IMR-90 (cell line): ENCODE data around the gene TRIM13. TPM values are rescaled to one million over a fixed set of nuclear protein-coding genes. Genes with fewer than 3 reads are reported as not detected.

Source experiments
- ATAC-seq: fragments of 200-7000 bp; cut with Tn5 transposase; 2 replicates; pipeline ENCODE4 v1.9.1; 2020; ENCODE audit warnings: low read depth, mild to moderate bottlenecking, moderate library complexity
- BruUV-seq: library from RNA; stranded (reverse); fragments of 400-500 nt; replicated peaks from 2 replicates; lab custom pipeline; 2021; lab: Mats Ljungman, UMichigan
- CTCF ChIA-PET: fragments of 300-600 bp; formaldehyde crosslinking; extraction: SDS; loops from one replicate; lab custom pipeline; 2021; ENCODE audit warnings: antibody characterized with exemption; lab: Yijun Ruan, JAX
- POLR2A ChIA-PET: fragments of 300-600 bp; sonication (Branson Sonifier 250); formaldehyde crosslinking; loops from one replicate; lab custom pipeline; 2022; ENCODE audit warnings: antibody characterized with exemption; ENCODE audit not compliant: unreplicated experiment; lab: Charles Lee
- DNase-seq: peaks from one replicate; pipeline ENCODE4 v3.0.0; 2013
- H2AFZ ChIP-seq: replicated peaks from 2 replicates; pipeline ENCODE3; 2013; ENCODE audit warnings: low read length, mild to moderate bottlenecking; ENCODE audit not compliant: poor library complexity
- H2AK5ac ChIP-seq: 2 replicates; pipeline ENCODE4 v1.6.1; 2013; ENCODE audit warnings: low read depth, low read length, inconsistent platforms
- H2AK9ac ChIP-seq: replicated peaks from 2 replicates; pipeline ENCODE3; 2013; ENCODE audit warnings: mild to moderate bottlenecking, low read depth, low read length, moderate library complexity; ENCODE audit not compliant: poor library complexity
- H2BK120ac ChIP-seq: 2 replicates; pipeline ENCODE4 v1.6.1; 2013; ENCODE audit warnings: low read depth, low read length, inconsistent platforms
- H2BK15ac ChIP-seq: 3 replicates; pipeline ENCODE4 v1.6.1; 2013; ENCODE audit warnings: low read depth, low read length, inconsistent platforms
- H2BK20ac ChIP-seq: 2 replicates; pipeline ENCODE4 v1.6.1; 2013; ENCODE audit warnings: low read depth, mild to moderate bottlenecking, inconsistent platforms, low read length, moderate library complexity
- H2BK5ac ChIP-seq: 2 replicates; pipeline ENCODE4 v1.6.1; 2013; ENCODE audit warnings: mild to moderate bottlenecking, low read depth, low read length, inconsistent platforms; ENCODE audit not compliant: poor library complexity, severe bottlenecking
- H3K14ac ChIP-seq: replicated peaks from 2 replicates; pipeline ENCODE4 v1.6.1; 2013; ENCODE audit warnings: low read depth, low read length, inconsistent platforms
- H3K18ac ChIP-seq: 2 replicates; pipeline ENCODE4 v1.6.1; 2013; ENCODE audit warnings: low read depth, low read length, control low read depth
- H3K23ac ChIP-seq: 2 replicates; pipeline ENCODE4 v1.6.1; 2013; ENCODE audit warnings: low read depth, low read length, inconsistent platforms
- H3K27ac ChIP-seq: 2 replicates; pipeline ENCODE4 v1.5.1; 2013; ENCODE audit warnings: mild to moderate bottlenecking, control low read depth, low read length; ENCODE audit not compliant: insufficient read depth
- H3K27me3 ChIP-seq: 2 replicates; pipeline ENCODE4 v1.6.1; 2013; ENCODE audit warnings: low read length; ENCODE audit not compliant: control insufficient read depth, insufficient read depth
- H3K36me3 ChIP-seq: 2 replicates; pipeline ENCODE4 v1.6.1; 2013; ENCODE audit warnings: low read length, mixed read lengths; ENCODE audit not compliant: control insufficient read depth, insufficient read depth
- H3K4ac ChIP-seq: 2 replicates; pipeline ENCODE4 v1.6.1; 2013; ENCODE audit warnings: low read depth, low read length, inconsistent platforms
- H3K4me1 ChIP-seq: 2 replicates; pipeline ENCODE4 v1.6.1; 2013; ENCODE audit warnings: low read length, mixed read lengths; ENCODE audit not compliant: control insufficient read depth, insufficient read depth
- H3K4me2 ChIP-seq: 2 replicates; pipeline ENCODE4 v1.6.1; 2013; ENCODE audit warnings: low read depth, mild to moderate bottlenecking, control low read depth, low read length, moderate library complexity
- H3K4me3 ChIP-seq: 2 replicates; pipeline ENCODE4 v1.5.1; 2013; ENCODE audit warnings: low read depth, mild to moderate bottlenecking, control low read depth, low read length, moderate library complexity; ENCODE audit not compliant: insufficient read depth
- H3K56ac ChIP-seq: 2 replicates; pipeline ENCODE4 v1.6.1; 2013; ENCODE audit warnings: low read length, inconsistent platforms; ENCODE audit not compliant: insufficient read depth; ENCODE audit errors: extremely low read depth
- H3K79me1 ChIP-seq, 2 experiments: 2 replicates each; pipeline ENCODE4 v1.6.1; 2013; ENCODE audit warnings: low read length in 2 of 2, inconsistent platforms in 1 of 2, low read depth in 1 of 2
- H3K9ac ChIP-seq: 2 replicates; pipeline ENCODE4 v1.6.1; 2013; ENCODE audit warnings: low read depth, low read length, control low read depth
- H3K9me1 ChIP-seq: 2 replicates; pipeline ENCODE4 v1.6.1; 2013; ENCODE audit warnings: low read length, inconsistent platforms; ENCODE audit not compliant: insufficient read depth
- H3K9me3 ChIP-seq: 2 replicates; pipeline ENCODE4 v1.6.1; 2013; ENCODE audit warnings: low read length; ENCODE audit not compliant: control insufficient read depth, insufficient read depth
- H4K20me1 ChIP-seq: 2 replicates; pipeline ENCODE4 v1.6.1; 2013; ENCODE audit warnings: low read length, inconsistent platforms; ENCODE audit not compliant: insufficient read depth
- H4K5ac ChIP-seq: 2 replicates; pipeline ENCODE4 v1.6.1; 2013; ENCODE audit warnings: mild to moderate bottlenecking, low read depth, low read length, control low read depth
- H4K8ac ChIP-seq, 2 experiments: 2 replicates each; pipeline ENCODE4 v1.6.1; 2013; ENCODE audit warnings: low read depth in 2 of 2, low read length in 2 of 2, control low read depth in 1 of 2, inconsistent platforms in 1 of 2
- H4K91ac ChIP-seq: 2 replicates; pipeline ENCODE4 v1.6.1; 2013; ENCODE audit warnings: low read depth, low read length, inconsistent platforms; ENCODE audit not compliant: insufficient read depth
- CEBPB ChIP-seq: IDR thresholded peaks from 2 replicates; pipeline ENCODE4 v1.6.1; 2012; ENCODE audit warnings: low read depth, low read length, improper control_type of control experiment
- CHD1 ChIP-seq: IDR thresholded peaks from 2 replicates; pipeline ENCODE4 v1.6.1; 2012; ENCODE audit warnings: low read depth, low read length, improper control_type of control experiment
- MAFK ChIP-seq: IDR thresholded peaks from 2 replicates; pipeline ENCODE4 v1.6.1; 2012; ENCODE audit warnings: low read depth, low read length, improper control_type of control experiment
- MXI1 ChIP-seq: IDR thresholded peaks from 2 replicates; pipeline ENCODE4 v1.6.1; 2012; ENCODE audit warnings: low read depth, mild to moderate bottlenecking, low read length, moderate library complexity, borderline replicate concordance
- RFX5 ChIP-seq: IDR thresholded peaks from 2 replicates; pipeline ENCODE4 v1.8.0; 2012; ENCODE audit warnings: low read depth, mild to moderate bottlenecking, low read length, moderate library complexity
- WGBS, 2 experiments: methylation state at CpG; one replicate each; pipeline versions ENCODE4 v1.1.5 to v1.1.7; 2013; ENCODE audit warnings: missing lambda C conversion rate in 2 of 2; ENCODE audit not compliant: insufficient read length in 1 of 2; ENCODE audit errors: extremely low coverage in 2 of 2; 5-methylcytosine and 5-hydroxymethylcytosine counted together
- dilution Hi-C: fragments of 300-500 bp; cut with HindIII; formaldehyde crosslinking; loops from one replicate; pipeline ENCODE4 v1.14.3; 2018; ENCODE audit warnings: low sequenced_read_pairs; ENCODE audit not compliant: unreplicated experiment
- in situ Hi-C: fragments of 300-500 bp; cut with MboI; formaldehyde crosslinking; loops from 3 replicates; pipeline ENCODE4 v1.14.3; 2019; ENCODE audit warnings: low sequenced_read_pairs, inconsistent platforms, mixed read lengths
- intact Hi-C: fragments of 100-400 bp; cut with micrococcal nuclease; formaldehyde crosslinking; loops from 2 replicates; pipeline ENCODE4 v1.10.0; 2022
- polyA plus RNA-seq, 3 experiments: library from polyadenylated mRNA; depleted of rRNA; stranded (reverse); fragments of >200 nt; gene quantifications; 2 replicates each; pipeline ENCODE4 v1.2.3, GENCODE V29; 2012; ENCODE audit warnings: low replicate concordance in 1 of 3
- total RNA-seq: library from RNA; depleted of rRNA; stranded (reverse); fragments of >200 nt; gene quantifications from 2 replicates; pipeline ENCODE4 v1.2.3, GENCODE V29; 2012
- TF ChIP-seq, protein P1 (sequence below): fragments of 150-350 bp; IDR thresholded peaks from 2 replicates; pipeline ENCODE4 v1.6.1; 2017; ENCODE audit warnings: mild to moderate bottlenecking, antibody characterized with exemption, low read length, low read depth

TRIM13 gene
- total and polyA plus RNA-seq, 2 of the 4 experiments (the other 2 are of a cell fraction) = 12.0 to 20.1 TPM

DNA sequence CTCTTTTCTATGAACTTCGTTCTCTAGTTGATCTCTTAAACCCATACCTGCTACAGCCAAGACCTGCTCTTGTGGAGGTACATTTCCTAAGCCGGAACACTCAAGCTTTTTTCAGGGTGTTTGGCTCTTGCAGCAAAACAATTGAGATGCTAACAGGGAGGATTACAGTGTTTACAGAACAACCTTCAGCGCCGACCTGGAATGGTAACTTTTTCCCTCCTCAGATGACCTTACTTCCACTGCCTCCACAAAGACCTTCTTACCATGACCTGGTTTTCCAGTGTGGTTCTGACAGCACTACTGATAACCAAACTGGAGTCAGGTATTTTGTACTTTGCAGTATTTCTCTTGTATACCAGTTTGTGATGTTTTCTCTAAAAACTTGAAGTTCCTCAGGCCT lies 18.9 kb downstream of the TRIM13 start:
- H2BK5ac ChIP-seq = no peak overlapping the region
- peaks cover 3% of the 10 kb centered on the region for H3K9me1 ChIP-seq
- no peaks in the 10 kb centered on the region for H3K27me3 ChIP-seq
- no peak overlapping the region; the same call in 1 of the 2 replicates for H2AK5ac ChIP-seq
- H3K4me1 ChIP-seq = peaks cover 8% of the 10 kb centered on the region
- no peak for ATAC-seq
- peak overlapping the region; percentile 40; the same call in 1 of the 2 replicates for H4K5ac ChIP-seq
- no peak overlapping the region for H3K14ac ChIP-seq
- peak overlapping the region; percentile 77; the same call in 1 of the 2 replicates for H3K23ac ChIP-seq
- TF ChIP-seq CHD1 = no peak
- no peak for TF ChIP-seq MAFK
- no peak for TF ChIP-seq RFX5
- no peak for TF ChIP-seq MXI1
- no peak for TF ChIP-seq CEBPB
- TF ChIP-seq, protein P1, sequence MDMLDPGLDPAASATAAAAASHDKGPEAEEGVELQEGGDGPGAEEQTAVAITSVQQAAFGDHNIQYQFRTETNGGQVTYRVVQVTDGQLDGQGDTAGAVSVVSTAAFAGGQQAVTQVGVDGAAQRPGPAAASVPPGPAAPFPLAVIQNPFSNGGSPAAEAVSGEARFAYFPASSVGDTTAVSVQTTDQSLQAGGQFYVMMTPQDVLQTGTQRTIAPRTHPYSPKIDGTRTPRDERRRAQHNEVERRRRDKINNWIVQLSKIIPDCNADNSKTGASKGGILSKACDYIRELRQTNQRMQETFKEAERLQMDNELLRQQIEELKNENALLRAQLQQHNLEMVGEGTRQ = no peak
- WGBS, 2 experiments = no CpG with 5 or more reads among the region's 4 CpGs
- ChIA-PET POLR2A (no interaction called here), CTCF (interaction anchor here (1.5 kb wide), 1 partner anchor 17 kb away, joined by 3 read pairs; no protein-coding TSS in a partner anchor)
- H3K4me3 ChIP-seq = no peak overlapping the region
- no peak overlapping the region for H2BK20ac ChIP-seq
- H3K9me3 ChIP-seq = no peaks in the 10 kb centered on the region
- H3K4ac ChIP-seq = no peak overlapping the region
- no peak overlapping the region for H3K4me2 ChIP-seq
- no peak overlapping the region; a peak in 1 of 4 replicates for H4K8ac ChIP-seq
- peaks cover 31 to 58% of the 10 kb centered on the region in 2 experiments for H3K79me1 ChIP-seq
- peaks cover 11% of the 10 kb centered on the region; the same call in 1 of the 2 replicates for H4K20me1 ChIP-seq
- DNase-seq = no peak
- H4K91ac ChIP-seq = no peak overlapping the region
- H3K36me3 ChIP-seq = peaks cover 28% of the 10 kb centered on the region
- H3K18ac ChIP-seq = peak overlapping the region; percentile 46
- no peak overlapping the region for H3K27ac ChIP-seq
- H2AK9ac ChIP-seq = no peak overlapping the region
- in situ Hi-C loops = no loop called here
- dilution Hi-C loops = no loop called here
- intact Hi-C loops = no loop called here
- H3K9ac ChIP-seq = no peak overlapping the region
- no peak overlapping the region for H2BK15ac ChIP-seq
- no peak overlapping the region for H3K56ac ChIP-seq
- no peak overlapping the region for H2AFZ ChIP-seq
- no peak overlapping the region for H2BK120ac ChIP-seq
- BruUV-seq = TSS peak; percentile 8
